Endodermal cell (in vitro differentiated cells): ENCODE measurements around the gene PELI1. TPM values are rescaled to one million over a fixed set of nuclear protein-coding genes. Genes with fewer than 3 reads are reported as not detected.

Source experiments
- DNase-seq: peaks from one replicate; pipeline ENCODE4 v3.0.0-alpha.2; 2017
- H3K27ac ChIP-seq: 2 replicates; pipeline ENCODE4 v1.5.1; 2013; ENCODE audit warnings: mild to moderate bottlenecking, low read depth, low read length, moderate library complexity
- H3K27me3 ChIP-seq: 2 replicates; pipeline ENCODE4 v1.6.1; 2013; ENCODE audit warnings: mild to moderate bottlenecking, low read length, moderate library complexity; ENCODE audit not compliant: insufficient read depth, control insufficient read depth, poor library complexity, severe bottlenecking
- H3K36me3 ChIP-seq: 2 replicates; pipeline ENCODE4 v1.7.0; 2013; ENCODE audit warnings: mild to moderate bottlenecking, low read length, moderate library complexity; ENCODE audit not compliant: control insufficient read depth, insufficient read depth
- H3K4me1 ChIP-seq: one replicate; pipeline ENCODE4 v1.7.0; 2013; ENCODE audit warnings: low read length; ENCODE audit not compliant: control insufficient read depth, insufficient read depth
- H3K4me3 ChIP-seq: 2 replicates; pipeline ENCODE4 v1.5.1; 2013; ENCODE audit warnings: mild to moderate bottlenecking, low read length, moderate library complexity
- H3K9ac ChIP-seq: 2 replicates; pipeline ENCODE4 v1.6.1; 2013; ENCODE audit warnings: mild to moderate bottlenecking, low read length, moderate library complexity; ENCODE audit not compliant: poor library complexity, severe bottlenecking; ENCODE audit errors: extremely low read depth
- H3K9me3 ChIP-seq: 2 replicates; pipeline ENCODE4 v1.6.1; 2013; ENCODE audit warnings: mild to moderate bottlenecking, low read length, moderate library complexity; ENCODE audit not compliant: control insufficient read depth
- H3K27ac Mint-ChIP-seq: 2 replicates; pipeline ENCODE4 v1.8.0; 2020; ENCODE audit warnings: mixed read lengths
- H3K27me3 Mint-ChIP-seq: 2 replicates; pipeline ENCODE4 v1.8.0; 2021; ENCODE audit warnings: mild to moderate bottlenecking, mixed read lengths; ENCODE audit not compliant: insufficient read depth
- H3K36me3 Mint-ChIP-seq: 2 replicates; pipeline ENCODE4 v1.8.0; 2020; ENCODE audit warnings: low read depth, mixed read lengths
- H3K4me1 Mint-ChIP-seq: 2 replicates; pipeline ENCODE4 v1.8.0; 2020; ENCODE audit warnings: mixed read lengths
- H3K4me3 Mint-ChIP-seq: 2 replicates; pipeline ENCODE4 v1.8.0; 2020; ENCODE audit warnings: mild to moderate bottlenecking, moderate library complexity, mixed read lengths
- H3K9me3 Mint-ChIP-seq: 2 replicates; pipeline ENCODE4 v1.8.0; 2020; ENCODE audit warnings: mild to moderate bottlenecking, mixed read lengths
- WGBS, 2 experiments: methylation state at CpG; one replicate each; pipeline versions ENCODE4 v1.1.5 to v1.1.7; 2013; ENCODE audit warnings: missing lambda C conversion rate in 2 of 2, mixed read lengths in 1 of 2; ENCODE audit not compliant: insufficient coverage in 1 of 2, insufficient read length in 1 of 2; 5-methylcytosine and 5-hydroxymethylcytosine counted together
- total RNA-seq, 2 donors: library from RNA; stranded (reverse); fragmentation: NEBNext Ultra II Directional in 1 of 2; extraction: Animal tissue kit (Norgen Biotek cat#: 25700) in 1 of 2; gene quantifications; 2 replicates in 1 of 2; 3 replicates in 1 of 2; pipeline ENCODE4 v1.2.1, GENCODE V29; 2021
- TF ChIP-seq, protein P1 (sequence below): fragments of 200-600 bp; sonication (generic); conservative IDR thresholded peaks from 2 replicates; pipeline ENCODE4 v1.5.0; 2021; ENCODE audit warnings: antibody characterized with exemption, mild to moderate bottlenecking

The PELI1 gene
- total RNA-seq, 2 donors from 2014 or later, result 178 to 184 TPM

DNA sequence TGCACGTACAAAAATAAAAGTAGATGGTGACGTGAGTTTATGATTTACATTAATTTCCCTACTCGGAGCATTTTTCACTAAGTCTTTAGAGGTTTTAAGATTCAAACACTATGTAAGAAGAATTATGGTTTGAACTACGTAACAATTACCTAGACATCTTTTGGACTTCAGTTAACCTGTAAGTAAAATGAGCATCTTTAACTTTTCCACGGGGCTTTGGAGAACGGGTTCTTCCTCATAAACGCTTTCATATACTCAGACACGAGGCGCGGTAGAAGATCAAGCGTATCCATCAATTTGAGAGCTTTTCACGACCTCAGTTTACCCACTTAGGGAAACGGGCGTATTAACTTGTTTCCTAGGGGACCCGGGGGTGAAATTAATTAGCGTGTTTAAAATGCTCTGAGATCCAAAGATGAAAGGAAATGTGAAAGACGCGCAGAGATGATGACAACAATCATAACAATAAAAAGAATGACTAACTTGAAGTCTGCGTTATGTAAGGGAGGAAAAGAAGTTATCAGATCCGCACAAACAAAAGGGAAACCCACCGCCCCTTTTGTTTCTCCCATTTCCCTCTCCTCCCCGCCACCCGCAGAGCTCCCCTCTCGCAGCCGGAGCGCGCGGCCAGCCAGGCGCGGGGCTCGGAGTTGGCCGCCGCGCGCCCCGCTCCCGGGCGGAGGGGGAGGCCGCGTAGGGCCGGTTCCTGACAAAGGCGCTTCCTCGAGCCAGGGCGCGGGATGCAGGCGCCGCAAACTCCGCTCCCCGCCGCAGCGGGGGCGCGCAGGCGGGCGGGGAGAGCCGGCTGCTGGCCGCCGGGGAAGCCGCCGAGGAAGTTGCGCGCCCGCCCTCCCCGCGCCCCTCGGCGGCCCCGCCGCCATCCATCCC, 807 bp downstream of the PELI1 start:
- peaks cover 23% of the 10 kb centered on the region for H3K4me1 Mint-ChIP-seq
- Histone ChIP-seq H3K27ac (peak overlapping the region; percentile 93), H3K4me3 (peak overlapping the region; percentile 94), H3K9me3 (no peaks in the 10 kb centered on the region), H3K36me3 (peaks cover 22% of the 10 kb centered on the region), H3K27me3 (no peaks in the 10 kb centered on the region), H3K9ac (peak overlapping the region; percentile 76), H3K4me1 (peaks cover 5% of the 10 kb centered on the region)
- H3K9me3 Mint-ChIP-seq, result no peaks in the 10 kb centered on the region
- no peak overlapping the region for H3K4me3 Mint-ChIP-seq
- TF ChIP-seq, protein P1, sequence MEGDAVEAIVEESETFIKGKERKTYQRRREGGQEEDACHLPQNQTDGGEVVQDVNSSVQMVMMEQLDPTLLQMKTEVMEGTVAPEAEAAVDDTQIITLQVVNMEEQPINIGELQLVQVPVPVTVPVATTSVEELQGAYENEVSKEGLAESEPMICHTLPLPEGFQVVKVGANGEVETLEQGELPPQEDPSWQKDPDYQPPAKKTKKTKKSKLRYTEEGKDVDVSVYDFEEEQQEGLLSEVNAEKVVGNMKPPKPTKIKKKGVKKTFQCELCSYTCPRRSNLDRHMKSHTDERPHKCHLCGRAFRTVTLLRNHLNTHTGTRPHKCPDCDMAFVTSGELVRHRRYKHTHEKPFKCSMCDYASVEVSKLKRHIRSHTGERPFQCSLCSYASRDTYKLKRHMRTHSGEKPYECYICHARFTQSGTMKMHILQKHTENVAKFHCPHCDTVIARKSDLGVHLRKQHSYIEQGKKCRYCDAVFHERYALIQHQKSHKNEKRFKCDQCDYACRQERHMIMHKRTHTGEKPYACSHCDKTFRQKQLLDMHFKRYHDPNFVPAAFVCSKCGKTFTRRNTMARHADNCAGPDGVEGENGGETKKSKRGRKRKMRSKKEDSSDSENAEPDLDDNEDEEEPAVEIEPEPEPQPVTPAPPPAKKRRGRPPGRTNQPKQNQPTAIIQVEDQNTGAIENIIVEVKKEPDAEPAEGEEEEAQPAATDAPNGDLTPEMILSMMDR, result no peak
- no peaks in the 10 kb centered on the region for H3K27me3 Mint-ChIP-seq
- peaks cover 27% of the 10 kb centered on the region for H3K36me3 Mint-ChIP-seq
- H3K27ac Mint-ChIP-seq, result peak overlapping the region; percentile 87
- peak; percentile 72 for DNase-seq
- WGBS, 2 experiments, result 0 to 1% methylated on average over 31 to 66 of the region's 69 CpGs

DNA sequence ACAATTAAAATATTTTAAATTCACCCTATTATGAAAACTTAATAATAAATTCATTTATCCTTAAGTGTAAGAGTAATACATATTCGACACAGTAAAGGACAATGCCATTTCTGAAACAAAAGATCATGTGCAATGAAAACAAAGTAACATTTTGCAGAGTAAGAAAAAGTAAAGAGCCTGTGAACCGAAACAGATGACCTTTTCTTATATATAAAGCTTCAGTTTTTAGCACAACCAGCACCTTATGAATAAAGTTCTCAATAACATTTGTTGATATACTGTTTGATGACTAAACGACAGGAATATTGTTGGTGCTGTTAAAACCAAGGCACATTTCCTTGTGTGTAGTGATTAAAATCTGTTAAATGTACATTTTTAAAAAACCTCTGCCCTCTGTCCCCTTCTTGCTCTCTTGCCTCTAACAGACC, 1.5 kb downstream of the PELI1 start:
- Histone ChIP-seq H3K9ac (peak overlapping the region; percentile 76), H3K27me3 (no peaks in the 10 kb centered on the region), H3K4me3 (peak overlapping the region; percentile 94), H3K27ac (no peak overlapping the region), H3K4me1 (peaks cover 5% of the 10 kb centered on the region), H3K9me3 (no peaks in the 10 kb centered on the region), H3K36me3 (peaks cover 25% of the 10 kb centered on the region)
- no peaks in the 10 kb centered on the region for H3K27me3 Mint-ChIP-seq
- H3K4me1 Mint-ChIP-seq, result peaks cover 28% of the 10 kb centered on the region
- no peaks in the 10 kb centered on the region for H3K9me3 Mint-ChIP-seq
- TF ChIP-seq, protein P1, result no peak
- no peak overlapping the region for H3K4me3 Mint-ChIP-seq
- peak overlapping the region; percentile 87 for H3K27ac Mint-ChIP-seq
- H3K36me3 Mint-ChIP-seq, result peaks cover 33% of the 10 kb centered on the region
- no peak for DNase-seq
- WGBS, 2 experiments, result 17 to 21% methylated on average over 1 to 3 of the region's 3 CpGs

DNA sequence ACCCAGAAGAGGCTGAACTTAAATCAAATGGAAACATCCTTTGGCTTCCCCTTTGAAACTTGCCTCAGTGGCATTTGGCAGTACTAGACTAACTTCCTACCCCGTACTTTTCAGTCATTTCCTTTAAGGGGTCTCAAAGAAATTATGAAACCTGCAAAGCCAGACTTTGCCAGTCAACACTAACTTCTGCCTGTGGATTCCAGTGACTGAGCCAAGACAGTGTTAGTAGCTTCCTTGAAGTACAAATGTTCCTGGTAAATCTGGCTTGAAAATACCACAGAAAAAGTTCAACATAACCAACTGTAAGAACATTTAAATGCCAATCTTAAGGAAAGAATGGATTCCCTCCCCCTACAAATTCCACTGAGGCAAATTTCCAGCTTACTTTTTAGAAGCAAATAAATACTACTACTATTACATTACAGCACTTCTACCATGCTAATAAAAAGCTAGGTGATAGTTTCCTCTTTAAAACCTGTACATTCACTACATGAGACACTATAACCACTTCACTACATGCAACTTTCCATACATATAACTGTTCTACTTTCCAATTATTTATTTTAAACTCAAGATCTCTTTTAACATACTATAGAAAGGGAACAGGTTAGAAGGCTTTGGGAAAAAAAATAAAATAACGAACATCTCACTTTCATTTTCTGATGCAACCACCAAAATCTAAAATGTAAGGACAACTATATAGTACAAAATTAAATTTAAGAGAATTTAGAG, 2.4 kb downstream of the PELI1 start:
- H3K9me3 Mint-ChIP-seq, result no peaks in the 10 kb centered on the region
- H3K27me3 ChIP-seq, result no peaks in the 10 kb centered on the region
- peak overlapping the region; percentile 76 for H3K9ac ChIP-seq
- 40 to 44% methylated on average over 1 of the region's 2 CpGs for WGBS, 2 experiments
- DNase-seq, result no peak
- H3K9me3 ChIP-seq, result no peaks in the 10 kb centered on the region
- peaks cover 33% of the 10 kb centered on the region for H3K36me3 ChIP-seq
- H3K27ac Mint-ChIP-seq, result no peak overlapping the region
- H3K4me1 ChIP-seq, result peaks cover 5% of the 10 kb centered on the region
- TF ChIP-seq, protein P1, result no peak
- peak overlapping the region; percentile 94 for H3K4me3 ChIP-seq
- no peaks in the 10 kb centered on the region for H3K27me3 Mint-ChIP-seq
- peaks cover 36% of the 10 kb centered on the region for H3K36me3 Mint-ChIP-seq
- H3K27ac ChIP-seq, result no peak overlapping the region
- peaks cover 36% of the 10 kb centered on the region for H3K4me1 Mint-ChIP-seq
- no peak overlapping the region for H3K4me3 Mint-ChIP-seq
